ENCODE data around the gene MVD.

GRCh38 chr16:88610080-88610479 lies 52.8 kb downstream of the MVD start:
- TF ChIP-seq POLR2A (IDR thresholded peaks at IDR 0.05) (no peak), CTCF (IDR thresholded peaks at IDR 0.05) (no peak)
